ENCODE data around the gene MINPP1.
"Not testable (repeated sequence)": the region's sequence is repeated elsewhere in the genome, so short reads cannot be mapped to it uniquely, and the experiment has no call there.

DNA sequence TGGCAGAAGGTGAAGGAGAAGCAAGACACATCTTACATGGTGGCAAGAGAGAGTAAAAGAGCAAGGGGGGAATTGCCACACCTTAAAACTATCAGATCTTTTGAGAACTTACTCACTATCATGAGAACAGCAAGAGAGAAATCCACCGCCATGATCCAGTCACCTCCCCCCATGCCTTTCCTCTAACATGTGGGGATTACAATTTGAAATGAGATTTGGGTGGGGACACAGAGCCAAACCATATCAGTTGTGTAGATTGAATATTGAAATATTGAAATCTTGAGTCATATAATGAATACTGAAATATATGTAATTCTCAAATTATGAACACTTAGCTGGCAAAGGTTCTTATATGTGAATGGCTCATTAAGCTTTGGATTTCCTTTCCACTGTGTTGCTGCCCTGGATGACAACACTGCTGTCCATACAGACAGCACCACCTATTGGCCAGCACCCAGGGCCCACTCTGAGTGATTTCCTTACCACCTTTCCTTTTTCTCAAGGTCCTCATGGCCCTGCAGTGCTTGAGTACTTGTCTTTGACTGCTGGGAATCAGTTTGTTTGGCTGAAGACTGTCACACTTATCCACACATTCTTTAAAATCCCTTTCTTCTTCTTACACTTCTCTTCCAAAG, 48.0 kb upstream of the MINPP1 start:
- TF ChIP-seq, protein P1, sequence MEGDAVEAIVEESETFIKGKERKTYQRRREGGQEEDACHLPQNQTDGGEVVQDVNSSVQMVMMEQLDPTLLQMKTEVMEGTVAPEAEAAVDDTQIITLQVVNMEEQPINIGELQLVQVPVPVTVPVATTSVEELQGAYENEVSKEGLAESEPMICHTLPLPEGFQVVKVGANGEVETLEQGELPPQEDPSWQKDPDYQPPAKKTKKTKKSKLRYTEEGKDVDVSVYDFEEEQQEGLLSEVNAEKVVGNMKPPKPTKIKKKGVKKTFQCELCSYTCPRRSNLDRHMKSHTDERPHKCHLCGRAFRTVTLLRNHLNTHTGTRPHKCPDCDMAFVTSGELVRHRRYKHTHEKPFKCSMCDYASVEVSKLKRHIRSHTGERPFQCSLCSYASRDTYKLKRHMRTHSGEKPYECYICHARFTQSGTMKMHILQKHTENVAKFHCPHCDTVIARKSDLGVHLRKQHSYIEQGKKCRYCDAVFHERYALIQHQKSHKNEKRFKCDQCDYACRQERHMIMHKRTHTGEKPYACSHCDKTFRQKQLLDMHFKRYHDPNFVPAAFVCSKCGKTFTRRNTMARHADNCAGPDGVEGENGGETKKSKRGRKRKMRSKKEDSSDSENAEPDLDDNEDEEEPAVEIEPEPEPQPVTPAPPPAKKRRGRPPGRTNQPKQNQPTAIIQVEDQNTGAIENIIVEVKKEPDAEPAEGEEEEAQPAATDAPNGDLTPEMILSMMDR (IDR thresholded peaks at IDR 0.05), result not testable (repeated sequence)
- TF ChIP-seq TCF7L2 (IDR thresholded peaks at IDR 0.05; ENCODE audit: low read depth, low read length); POLR2AphosphoS5 (IDR thresholded peaks at IDR 0.05; ENCODE audit: low read depth, low read length); SIN3A (IDR thresholded peaks at IDR 0.05; ENCODE audit: borderline replicate concordance, insufficient read depth, low read depth, low read length): not testable (repeated sequence)
- TF ChIP-seq, protein P2, sequence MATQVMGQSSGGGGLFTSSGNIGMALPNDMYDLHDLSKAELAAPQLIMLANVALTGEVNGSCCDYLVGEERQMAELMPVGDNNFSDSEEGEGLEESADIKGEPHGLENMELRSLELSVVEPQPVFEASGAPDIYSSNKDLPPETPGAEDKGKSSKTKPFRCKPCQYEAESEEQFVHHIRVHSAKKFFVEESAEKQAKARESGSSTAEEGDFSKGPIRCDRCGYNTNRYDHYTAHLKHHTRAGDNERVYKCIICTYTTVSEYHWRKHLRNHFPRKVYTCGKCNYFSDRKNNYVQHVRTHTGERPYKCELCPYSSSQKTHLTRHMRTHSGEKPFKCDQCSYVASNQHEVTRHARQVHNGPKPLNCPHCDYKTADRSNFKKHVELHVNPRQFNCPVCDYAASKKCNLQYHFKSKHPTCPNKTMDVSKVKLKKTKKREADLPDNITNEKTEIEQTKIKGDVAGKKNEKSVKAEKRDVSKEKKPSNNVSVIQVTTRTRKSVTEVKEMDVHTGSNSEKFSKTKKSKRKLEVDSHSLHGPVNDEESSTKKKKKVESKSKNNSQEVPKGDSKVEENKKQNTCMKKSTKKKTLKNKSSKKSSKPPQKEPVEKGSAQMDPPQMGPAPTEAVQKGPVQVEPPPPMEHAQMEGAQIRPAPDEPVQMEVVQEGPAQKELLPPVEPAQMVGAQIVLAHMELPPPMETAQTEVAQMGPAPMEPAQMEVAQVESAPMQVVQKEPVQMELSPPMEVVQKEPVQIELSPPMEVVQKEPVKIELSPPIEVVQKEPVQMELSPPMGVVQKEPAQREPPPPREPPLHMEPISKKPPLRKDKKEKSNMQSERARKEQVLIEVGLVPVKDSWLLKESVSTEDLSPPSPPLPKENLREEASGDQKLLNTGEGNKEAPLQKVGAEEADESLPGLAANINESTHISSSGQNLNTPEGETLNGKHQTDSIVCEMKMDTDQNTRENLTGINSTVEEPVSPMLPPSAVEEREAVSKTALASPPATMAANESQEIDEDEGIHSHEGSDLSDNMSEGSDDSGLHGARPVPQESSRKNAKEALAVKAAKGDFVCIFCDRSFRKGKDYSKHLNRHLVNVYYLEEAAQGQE (IDR thresholded peaks at IDR 0.05; ENCODE audit: insufficient read depth in 1 of 2, low read depth in 2 of 2, low read length in 1 of 2), result not testable (repeated sequence)
